Vagina (tissue), 2 donors: Measurements from ENCODE around the gene BLVRB.
"Not testable (repeated sequence)": the region's sequence is repeated elsewhere in the genome, so short reads cannot be mapped to it uniquely, and the experiment has no call there.

Experiments
- CTCF ChIP-seq, 3 experiments: fragments of 450-650 bp in 2 of 3; fragments of 200-600 bp in 1 of 3; sonication (generic) in 1 of 3; IDR thresholded peaks; one replicate each; pipeline ENCODE4 v1.5.1; 2017 to 2019; ENCODE audit warnings: antibody characterized with exemption in 3 of 3, mild to moderate bottlenecking in 2 of 3, moderate library complexity in 2 of 3
- POLR2A ChIP-seq, 2 donors: fragments of 450-650 bp; IDR thresholded peaks; one replicate each; pipeline ENCODE4 v1.6.1; 2017; ENCODE audit warnings: antibody characterized with exemption in 2 of 2, mild to moderate bottlenecking in 2 of 2, moderate library complexity in 2 of 2
- POLR2AphosphoS5 ChIP-seq, 2 donors: sonication (generic); formaldehyde crosslinking; IDR thresholded peaks; one replicate each; pipeline ENCODE4 v1.9.0; 2017; ENCODE audit warnings: antibody characterized with exemption in 2 of 2, mild to moderate bottlenecking in 2 of 2, low read depth in 1 of 2; ENCODE audit not compliant: insufficient read depth in 1 of 2

GRCh38 chr19:40432760-40433159 is 32.8 kb downstream of the BLVRB start:
- not testable (repeated sequence) for TF ChIP-seq POLR2AphosphoS5 (IDR thresholded peaks at IDR 0.05; ENCODE audit: insufficient read depth in 1 of 2, low read depth in 1 of 2); CTCF (IDR thresholded peaks at IDR 0.05); POLR2A (IDR thresholded peaks at IDR 0.05)
